T-helper 9 cell (primary cell): ENCODE measurements around the gene AK1.
"Not testable (repeated sequence)": the region's sequence is repeated elsewhere in the genome, so short reads cannot be mapped to it uniquely, and the experiment has no call there.

Source experiments
- DNase-seq: peaks from one replicate; pipeline ENCODE4 v3.0.0-alpha.2; 2020

Gene AK1

GRCh38 chr9:127845619-127846018 is 31.9 kb downstream of the AK1 start:
- not testable (repeated sequence) for DNase-seq

GRCh38 chr9:127844821-127845359 is 32.6 kb downstream of the AK1 start:
- DNase-seq: no peak

- no peak for DNase-seq
Observed at GRCh38 chr9:127841087-127841835, 36.2 kb downstream of the AK1 start.

GRCh38 chr9:127838375-127839078 is 38.9 kb downstream of the AK1 start:
- DNase-seq: no peak

- DNase-seq: no peak
Observed at GRCh38 chr9:127837346-127837745, 40.1 kb downstream of the AK1 start.

GRCh38 chr9:127836561-127836960 is 40.9 kb downstream of the AK1 start:
- not testable (repeated sequence) for DNase-seq

- no peak for DNase-seq
Observed at GRCh38 chr9:127835991-127836516, 41.4 kb downstream of the AK1 start.

- no peak for DNase-seq
Observed at GRCh38 chr9:127833555-127833954, 43.9 kb downstream of the AK1 start.

GRCh38 chr9:127832248-127832647 is 45.2 kb downstream of the AK1 start:
- DNase-seq: no peak

- no peak for DNase-seq
Observed at GRCh38 chr9:127829205-127829906, 48.1 kb downstream of the AK1 start.

GRCh38 chr9:127828262-127829031 is 49.0 kb downstream of the AK1 start:
- DNase-seq: no peak

GRCh38 chr9:127826253-127826913 is 51.1 kb downstream of the AK1 start:
- DNase-seq: no peak

GRCh38 chr9:127825319-127826051 is 52.0 kb downstream of the AK1 start:
- DNase-seq: no peak

- no peak for DNase-seq
Observed at GRCh38 chr9:127822108-127822507, 55.4 kb downstream of the AK1 start.

GRCh38 chr9:127818574-127818973 is 58.9 kb downstream of the AK1 start:
- DNase-seq: no peak

GRCh38 chr9:127817881-127818434 is 59.5 kb downstream of the AK1 start:
- no peak for DNase-seq

- no peak for DNase-seq
Observed at GRCh38 chr9:127816728-127817127, 60.7 kb downstream of the AK1 start.
